GM21381 (cell line): ENCODE data around the gene CPT1A.

Experiments
- ATAC-seq: cut with Tn5 transposase; IDR thresholded peaks from one replicate; pipeline ENCODE4 v1.9.1; 2021; ENCODE audit warnings: mild to moderate bottlenecking, moderate library complexity; ENCODE audit not compliant: unreplicated experiment

The CPT1A gene

DNA sequence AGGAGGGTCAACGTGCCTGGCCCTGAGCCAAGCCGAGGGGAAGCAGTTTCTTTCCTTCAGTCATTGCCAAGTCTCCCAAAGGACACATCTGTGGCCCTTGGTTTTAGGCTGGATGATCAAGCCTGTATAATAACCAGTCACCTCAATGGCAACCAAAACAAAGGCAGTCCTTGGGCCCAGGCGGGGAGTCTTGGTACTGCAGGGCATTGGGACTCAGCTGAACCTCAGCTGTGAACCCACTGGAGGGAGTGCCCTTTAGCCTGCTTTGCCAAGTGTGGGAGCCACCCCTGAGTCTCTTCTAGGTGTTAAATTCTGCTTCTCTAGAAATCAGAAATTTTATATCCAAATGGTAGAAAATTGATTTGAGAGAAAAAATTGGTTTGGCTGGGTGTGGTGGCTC lies 36.9 kb downstream of the CPT1A start:
- no peak for ATAC-seq

DNA sequence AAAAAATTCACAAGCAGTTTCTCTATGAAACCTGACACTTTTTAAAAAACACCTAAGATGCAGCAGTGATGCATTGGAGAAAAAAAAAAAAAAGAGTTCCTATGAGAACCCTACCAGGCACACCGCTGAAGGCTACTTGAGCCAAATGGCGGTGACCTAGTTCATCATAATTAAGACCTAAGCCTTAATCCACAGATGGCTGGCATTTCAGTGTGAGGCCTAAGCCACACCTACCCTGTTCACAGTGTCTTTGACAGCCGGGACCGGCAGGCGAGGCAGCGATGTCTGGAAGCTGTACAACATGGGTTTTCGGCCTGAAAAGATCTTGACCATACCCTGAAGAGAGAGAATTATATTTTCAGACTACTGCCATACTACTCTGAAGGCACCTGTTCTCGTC lies 38.0 kb downstream of the CPT1A start:
- no peak for ATAC-seq

DNA sequence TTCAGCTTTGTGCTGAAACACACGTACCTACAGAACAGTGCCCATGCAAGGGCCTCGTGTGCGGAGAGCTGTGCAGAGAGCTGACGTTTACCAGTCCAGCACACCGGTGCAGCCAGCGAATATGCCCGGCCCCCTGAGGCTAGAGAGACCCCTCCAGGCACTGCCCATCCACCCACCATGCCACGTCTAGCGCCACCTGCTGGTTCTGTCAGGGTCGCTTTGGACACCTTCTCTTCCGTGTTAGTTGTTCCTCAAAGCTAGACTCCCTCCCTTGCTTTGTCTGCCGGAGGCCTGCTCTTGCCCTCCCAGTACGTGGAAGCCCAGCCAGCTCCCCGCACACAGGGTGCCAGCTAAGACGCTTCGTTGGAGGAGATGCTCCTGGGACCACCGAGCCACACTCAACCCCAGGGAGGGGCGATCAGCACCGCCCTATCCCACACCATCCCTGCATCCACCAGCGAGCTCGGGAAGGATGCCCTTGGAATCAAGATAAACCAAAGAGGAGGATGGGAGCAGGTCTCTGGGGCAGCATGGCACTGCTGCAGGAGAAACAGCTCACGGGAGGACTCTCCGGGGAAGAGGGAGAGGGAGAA lies 43.4 kb downstream of the CPT1A start:
- no peak for ATAC-seq

DNA sequence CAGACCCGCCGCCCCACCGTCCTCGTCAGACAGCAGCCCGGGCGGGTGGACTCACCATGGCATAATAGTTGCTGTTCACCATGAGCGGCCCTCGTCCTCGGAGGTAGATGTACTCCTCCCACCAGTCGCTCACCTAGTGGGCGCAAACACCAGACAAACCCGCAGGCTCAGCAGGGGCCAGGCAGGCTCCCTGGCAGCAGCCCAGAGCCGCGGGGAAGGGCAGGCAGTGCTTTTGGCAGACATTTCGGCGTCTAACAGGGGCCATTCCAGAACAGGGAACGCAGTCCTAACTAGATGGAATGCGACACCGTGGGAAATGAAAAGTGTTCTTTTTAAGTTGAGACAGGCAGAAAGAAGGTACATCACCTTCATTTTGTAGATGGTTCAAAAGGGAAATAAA lies 44.9 kb downstream of the CPT1A start:
- no peak for ATAC-seq

DNA sequence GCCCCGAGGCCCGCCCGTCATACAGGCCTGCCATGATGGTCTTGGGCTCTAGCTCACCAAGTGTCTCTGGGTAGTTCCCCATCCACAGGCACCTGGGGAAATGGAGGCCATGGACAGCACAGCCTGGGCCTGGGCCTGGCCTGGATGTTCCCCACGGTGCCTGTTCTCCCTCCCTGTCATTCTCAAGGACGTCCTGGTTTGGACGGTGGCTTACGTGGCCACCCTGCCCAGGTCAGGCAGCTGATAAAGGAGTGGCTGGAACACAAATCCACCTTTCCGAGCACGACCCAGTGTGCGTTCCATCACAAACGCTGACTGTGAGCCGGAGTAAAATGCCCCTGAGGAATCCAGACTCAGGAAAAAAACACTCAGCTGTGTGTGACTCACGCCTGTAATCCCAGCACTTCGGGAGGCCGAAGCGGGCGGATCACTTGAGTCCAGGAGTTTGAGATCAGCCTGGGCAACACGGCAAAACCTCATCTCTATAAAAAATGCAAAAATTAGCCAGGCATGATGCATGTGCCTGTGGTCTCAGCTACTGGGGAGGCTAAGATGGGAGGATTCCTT lies 49.2 kb downstream of the CPT1A start:
- ATAC-seq: no peak

DNA sequence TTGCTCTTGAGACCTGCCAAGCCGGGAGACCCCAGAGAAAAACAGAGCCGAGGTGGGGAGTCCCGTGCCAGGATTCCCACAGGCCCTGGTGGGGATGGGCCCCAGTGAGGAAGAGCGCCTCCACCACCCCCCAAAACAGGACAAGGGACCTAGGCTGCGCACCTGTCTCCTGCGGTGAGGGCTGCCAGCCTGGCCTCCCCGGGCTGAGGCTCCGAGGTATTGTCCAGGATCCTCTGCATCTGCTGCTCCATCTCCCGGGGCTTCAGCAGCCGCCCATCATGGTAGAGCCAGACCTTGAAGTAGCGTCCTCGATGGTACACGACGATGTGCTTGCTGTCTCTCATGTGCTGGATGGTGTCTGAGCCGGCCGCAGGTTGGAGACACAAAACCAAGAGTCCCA lies 57.1 kb downstream of the CPT1A start:
- no peak for ATAC-seq

DNA sequence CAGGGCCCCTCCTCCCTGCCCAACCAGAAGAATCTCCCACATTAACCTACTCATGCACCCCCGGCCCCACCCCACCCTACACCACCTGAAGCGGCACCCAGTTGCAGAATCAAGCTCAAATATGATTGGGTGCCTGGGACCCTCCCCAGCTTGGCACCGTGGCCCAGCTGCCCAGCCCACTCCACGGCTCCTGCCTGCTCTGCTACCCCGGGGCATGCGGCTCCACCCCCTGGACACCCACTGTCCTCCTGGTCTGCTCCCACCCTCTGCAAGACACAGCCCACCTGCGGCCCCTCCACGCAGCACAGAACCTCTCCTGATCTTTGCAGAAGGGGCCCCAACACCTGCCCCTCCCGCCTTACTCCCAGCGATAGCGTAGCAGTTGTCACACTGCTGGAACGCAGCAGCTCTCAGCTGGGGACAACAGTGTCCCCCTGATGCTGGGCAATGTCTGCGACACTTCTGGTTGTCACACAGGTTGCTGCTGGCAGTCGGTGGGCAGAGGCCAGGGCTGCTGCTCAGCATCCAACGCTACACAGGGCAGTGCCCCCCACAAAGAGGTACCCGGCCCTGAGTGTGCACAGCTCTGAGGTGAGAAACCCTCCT lies 58.4 kb downstream of the CPT1A start:
- ATAC-seq: no peak

DNA sequence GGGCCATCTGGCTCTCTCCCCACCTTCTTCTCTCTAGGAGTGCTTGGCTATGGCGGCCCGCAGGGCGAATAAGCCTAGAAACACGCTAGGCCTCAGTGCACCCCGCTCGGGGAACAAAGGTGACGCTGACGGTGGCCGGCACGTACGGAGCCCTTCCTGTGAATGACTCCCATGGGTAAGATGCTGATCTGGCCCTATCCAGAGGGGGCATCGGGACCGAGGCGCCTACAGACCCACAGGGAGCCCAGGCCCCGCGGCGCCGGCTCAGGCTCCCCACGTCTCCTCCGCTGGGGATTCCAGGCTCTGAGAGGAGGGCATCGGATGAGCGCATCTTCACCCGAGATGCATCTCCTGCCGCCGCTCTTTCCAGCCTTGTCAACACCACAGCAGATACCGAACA lies 59.0 kb downstream of the CPT1A start:
- ATAC-seq: no peak

DNA sequence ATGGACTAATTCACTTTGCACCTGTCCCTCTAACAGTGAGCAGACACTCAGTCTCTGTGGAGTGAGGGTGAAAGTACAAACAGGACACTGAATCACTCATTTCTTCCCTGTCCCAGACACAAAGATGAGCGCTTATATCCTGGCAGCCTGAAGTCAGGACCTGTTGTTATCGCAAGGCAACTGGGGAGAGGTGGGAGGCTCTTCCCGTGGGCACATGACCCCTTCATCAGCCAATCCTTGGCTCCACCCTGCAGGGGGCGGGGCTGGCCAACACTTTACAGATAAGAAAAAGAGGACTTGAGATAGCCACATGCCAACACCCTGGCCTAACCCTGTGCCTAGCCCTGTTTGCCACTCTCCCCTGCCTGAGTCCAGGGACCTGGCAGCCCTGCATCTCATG lies 60.9 kb downstream of the CPT1A start:
- no peak for ATAC-seq

DNA sequence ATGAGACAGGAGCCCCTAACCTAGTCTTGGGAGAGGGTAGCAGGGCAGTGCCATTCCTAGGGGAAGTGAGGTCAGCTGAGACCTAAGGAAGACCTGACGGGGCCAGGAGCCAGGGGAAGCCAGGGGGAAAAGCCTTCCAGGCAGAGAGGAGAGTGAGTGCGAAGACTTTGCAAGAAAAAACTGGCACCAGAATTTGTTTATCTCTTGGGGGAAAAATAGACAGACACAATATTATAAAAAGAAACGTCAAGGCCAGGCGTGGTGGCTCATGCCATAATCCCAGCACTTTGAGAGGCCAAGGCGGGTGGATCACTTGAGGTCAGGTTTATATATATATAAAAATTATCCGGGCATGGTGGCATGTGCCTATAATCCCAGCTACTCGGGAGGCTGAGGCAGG lies 63.5 kb downstream of the CPT1A start:
- ATAC-seq: no peak

DNA sequence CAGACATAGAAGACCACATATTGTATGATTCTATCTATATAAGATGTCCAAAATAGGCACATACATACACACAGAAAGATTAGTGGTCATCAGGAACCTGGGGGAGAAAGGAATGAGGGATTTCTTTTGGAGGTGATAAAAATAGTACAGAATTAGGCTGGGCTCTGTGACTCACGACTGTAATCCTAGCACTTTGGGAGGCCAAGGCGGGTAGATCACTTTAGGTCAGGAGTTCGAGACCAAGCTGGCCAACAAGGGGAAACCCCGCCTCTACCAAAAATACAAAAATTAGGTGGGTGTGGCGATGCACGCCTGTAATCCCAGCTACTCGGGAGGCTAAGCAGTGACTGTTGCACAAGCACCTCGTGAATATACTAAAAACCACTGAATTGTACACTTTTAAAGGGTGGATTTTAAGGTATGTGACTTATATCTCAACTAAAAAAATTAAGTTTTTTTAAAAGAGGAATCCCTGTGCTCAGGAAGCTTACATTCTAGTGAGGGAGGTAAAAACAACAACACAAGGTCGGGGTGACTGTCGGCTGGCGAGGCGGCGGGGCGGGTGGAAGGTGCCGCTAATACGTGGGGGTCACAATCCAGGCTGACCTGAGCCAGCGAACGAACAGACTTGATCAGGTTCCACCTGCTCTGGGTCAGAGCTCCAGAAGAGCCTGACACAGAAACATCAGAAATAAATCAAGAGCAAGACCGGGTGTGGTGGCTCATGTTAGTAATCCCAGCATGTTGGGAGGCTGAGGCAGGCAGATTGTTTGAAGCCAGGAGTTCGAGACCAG lies 65.1 kb downstream of the CPT1A start:
- ATAC-seq: no peak

DNA sequence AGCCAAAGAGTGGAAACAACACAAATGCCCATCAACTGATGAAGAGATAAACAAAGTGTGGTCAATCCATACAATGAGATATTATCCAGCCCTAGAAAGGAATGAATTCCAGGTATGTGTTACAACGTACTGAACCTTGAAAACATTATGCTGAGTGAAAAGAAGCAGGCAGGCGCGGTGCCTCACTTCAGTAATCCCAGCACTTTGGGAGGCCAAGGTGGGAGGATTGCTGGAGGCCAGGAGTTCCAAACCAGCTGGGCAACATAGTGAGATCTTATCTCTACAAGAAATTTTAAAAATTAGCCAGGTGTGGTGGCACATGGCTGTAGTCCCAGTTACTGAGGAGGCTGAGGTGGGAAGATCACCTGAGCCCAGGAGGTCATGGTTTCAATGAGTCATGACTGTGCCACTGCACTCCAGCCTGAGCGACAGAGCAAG lies 65.7 kb downstream of the CPT1A start:
- ATAC-seq: no peak

DNA sequence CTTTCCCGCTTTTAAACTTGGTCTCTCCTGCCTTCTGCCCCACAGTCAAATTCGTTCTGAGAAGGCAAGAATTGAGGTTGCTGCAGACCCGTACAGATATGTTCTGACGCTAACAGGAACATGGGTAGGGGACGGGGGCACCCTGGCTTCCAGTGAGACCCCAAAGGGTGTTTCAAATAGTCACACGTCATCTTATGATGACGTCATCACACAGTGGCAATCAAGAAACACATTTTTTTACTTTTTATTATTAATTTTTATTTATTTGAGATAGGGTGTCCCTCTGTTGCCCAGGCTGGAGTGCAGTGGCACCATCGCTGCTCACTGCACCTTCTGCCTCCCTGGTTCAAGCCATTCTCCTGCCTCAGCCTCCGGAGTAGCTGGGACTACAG lies 67.5 kb downstream of the CPT1A start:
- ATAC-seq: no peak

DNA sequence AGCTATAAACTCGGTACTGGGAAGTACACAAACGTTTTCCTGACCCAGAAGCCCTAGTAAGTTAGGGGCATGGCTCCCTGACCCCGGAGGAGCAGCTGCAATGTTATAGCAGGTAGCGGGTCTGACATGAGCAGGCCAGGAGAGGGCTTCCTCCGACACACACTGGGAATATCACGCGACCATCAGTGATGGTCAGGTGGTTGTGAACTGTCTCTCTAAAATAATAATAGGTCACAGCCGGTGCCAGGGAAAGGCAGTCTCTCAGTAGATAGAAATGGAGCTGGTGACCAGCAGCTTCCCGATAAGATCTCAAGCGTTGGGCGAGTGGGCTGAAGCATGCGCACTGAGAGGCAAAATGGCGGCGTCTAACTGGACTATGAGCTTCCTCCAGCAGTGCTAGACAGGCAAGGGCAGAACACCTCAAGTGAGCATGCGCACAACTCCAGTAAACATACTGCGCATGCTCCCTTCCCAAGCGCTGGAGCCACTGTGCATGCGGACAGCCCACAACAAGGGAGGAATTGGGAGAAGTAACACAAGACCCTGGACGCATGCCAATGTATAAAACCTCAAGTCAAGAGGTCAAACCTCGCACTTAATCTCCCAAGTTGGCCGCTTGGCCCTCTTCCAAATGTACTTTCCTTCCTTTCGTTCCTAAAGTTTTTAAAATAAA lies 68.1 kb downstream of the CPT1A start:
- no peak for ATAC-seq

DNA sequence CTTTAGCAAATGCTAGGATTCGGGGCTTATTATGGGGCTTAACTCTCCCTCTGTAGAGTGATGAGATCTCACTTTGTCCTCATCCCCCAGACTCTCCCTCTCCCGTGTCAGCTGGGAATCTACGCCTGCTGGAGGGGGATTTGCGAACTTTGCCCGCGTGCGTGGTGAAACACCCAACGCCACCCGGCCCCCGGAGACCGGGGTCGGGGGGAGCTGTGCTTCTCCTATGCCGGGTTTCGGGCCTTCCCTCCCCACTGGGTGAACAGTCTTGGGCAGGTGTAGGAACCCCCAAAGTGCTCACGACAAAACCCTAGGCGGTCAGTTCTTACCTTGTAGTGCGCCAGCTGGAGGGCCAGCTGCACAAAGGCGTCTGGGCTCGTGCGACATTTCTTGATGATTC lies 68.8 kb downstream of the CPT1A start:
- no peak for ATAC-seq

DNA sequence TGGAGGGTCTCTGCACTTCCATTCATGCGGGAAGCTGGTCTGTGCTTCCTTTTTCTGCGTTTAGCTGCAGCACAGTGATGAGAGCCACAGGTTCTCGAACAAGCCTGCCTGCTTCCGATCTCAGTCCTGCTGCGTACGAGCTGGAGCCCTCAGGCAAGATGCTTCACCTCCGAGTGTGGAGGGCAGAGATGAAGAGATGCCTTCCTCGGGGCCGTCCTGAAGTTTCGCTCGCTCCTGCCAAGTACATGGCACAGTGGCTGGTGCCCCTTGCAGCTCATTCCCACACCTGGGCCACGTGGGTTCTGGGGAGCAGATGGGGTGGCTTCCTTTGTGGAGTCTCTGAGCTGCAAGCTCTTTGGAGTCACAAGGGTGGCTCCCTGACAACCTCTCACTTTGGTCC lies 70.9 kb downstream of the CPT1A start:
- no peak for ATAC-seq

DNA sequence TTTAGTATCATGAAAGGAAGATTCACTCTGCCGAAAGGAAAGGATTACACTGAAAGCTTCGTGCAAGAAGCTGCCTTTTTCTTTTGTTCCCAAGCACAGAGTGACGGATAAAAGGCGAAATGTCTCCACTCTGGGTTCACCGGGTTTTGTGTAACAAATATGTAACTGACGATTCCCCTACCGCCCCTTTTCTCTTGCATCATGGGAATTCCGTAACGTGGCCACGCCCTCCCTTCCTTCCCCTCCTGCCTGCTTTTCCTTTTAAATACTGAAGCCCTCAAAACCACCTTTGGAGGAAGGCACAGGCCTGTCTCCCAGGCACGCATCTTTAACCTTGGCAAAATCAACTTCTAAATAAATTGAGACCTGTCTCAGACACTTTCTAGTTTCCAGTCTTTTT lies 74.0 kb downstream of the CPT1A start:
- no peak for ATAC-seq

DNA sequence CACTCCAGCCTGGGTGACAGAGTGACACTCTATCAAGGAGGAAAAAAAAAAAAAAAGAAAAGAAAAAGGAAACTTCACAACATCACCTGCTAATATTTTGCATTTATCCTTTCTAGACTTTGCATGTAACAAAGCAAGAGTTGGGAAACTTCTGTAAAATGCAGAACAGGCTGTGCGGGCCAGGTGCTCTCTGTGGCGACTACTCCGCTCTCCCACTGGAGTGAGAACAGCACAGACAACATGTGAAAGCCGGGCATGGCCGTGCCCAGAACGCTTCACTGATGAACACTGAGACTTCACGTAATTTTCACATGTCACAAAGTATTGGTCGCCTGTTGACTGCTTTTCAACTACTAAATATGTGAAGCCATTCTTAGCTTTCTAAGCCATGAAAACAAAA lies 74.9 kb downstream of the CPT1A start:
- no peak for ATAC-seq

DNA sequence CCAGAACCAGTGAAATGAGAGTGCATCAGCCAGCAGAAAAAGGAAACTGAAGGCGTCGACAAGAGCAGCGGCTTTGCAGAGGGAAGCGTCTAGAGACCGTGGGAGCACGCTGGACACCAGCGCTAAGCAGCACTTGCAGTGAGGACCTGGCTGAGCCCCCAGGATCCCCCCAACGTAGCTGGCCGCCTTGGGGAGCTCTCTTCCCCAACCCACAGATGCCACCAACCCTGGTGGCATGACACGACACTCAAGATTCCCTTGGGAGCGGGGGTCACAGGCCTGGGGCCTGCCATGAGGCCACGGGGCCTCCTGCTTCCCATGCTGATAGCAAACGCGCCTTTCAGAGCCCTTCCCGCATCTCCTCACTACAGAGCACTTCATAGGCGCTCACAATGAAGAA lies 77.0 kb downstream of the CPT1A start:
- ATAC-seq: no peak

DNA sequence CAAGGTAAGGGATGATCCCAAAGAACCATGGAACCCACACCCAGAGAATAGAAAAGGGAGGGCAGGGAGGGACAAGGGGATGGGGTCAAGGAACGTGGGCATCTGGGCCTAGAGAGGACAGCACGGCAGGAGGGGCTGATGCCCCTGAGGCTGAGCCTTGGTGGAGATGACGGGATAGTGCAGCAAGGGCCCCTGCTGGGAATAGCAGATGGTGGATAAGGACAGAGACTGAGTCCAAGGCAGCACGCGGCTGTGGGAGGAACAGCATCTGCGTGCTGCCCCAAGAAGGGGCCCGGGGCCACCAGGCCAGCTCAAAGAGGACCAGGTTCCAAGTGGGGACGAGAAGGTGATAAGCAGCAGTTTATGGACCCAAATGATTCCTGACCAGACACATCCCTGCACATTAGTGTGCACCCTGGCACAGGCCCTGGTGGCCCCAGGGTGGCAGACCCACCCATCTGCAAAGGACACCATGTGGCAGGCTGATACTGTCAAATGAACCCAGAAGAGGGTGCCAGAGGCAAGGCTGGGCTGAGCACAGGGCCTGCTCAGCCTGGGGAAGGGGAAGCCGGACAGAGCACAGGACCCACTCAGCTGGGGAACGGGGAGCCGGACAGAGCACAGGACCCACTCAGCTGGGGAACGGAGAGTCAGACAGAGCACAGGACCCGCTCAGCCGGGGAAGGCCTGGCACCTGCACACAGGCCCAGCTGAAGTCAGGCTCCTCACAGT lies 77.6 kb downstream of the CPT1A start:
- no peak for ATAC-seq

DNA sequence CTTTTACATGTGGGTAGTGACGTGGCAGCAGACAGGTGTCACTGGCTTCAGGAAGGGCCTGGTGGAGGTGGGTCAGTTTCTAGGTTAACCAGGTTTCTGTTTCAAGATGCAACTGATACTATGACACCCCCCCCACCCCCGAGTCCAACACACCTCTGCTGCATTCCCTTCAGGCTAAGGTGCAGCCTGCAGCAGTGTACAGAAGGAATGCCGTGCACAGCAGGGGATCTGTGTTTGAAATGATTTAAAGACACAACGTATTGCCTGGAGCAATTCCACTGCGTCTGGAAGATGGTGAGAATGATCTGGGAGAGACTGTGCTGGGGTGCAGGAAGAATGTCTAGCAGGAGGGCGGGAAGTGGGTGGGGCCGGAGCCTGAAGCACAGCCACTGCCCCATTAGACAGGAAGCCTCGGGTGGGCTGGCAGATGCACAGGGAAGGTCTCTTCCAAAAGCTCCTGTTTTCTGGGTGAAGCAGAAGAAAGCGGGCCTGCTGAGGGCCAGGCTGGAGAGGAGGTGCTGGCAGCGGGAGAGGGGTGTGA lies 78.5 kb downstream of the CPT1A start:
- ATAC-seq: no peak
